BJ (cell line): Measurements from ENCODE around the gene SUMO4. TPM values are rescaled to one million over a fixed set of nuclear protein-coding genes. Genes with fewer than 3 reads are reported as not detected.

Source experiments
- polyA plus RNA-seq: library from polyadenylated mRNA; depleted of rRNA; stranded (reverse); fragments of >200 nt; gene quantifications from 2 replicates; pipeline ENCODE4 v1.2.3, GENCODE V29; 2011; rRNA removed

The SUMO4 gene
- polyA plus RNA-seq, 1 experiment, result not detected

Other genes starting within 250 kb of the SUMO4 start
- 23.9 and 41.0 TPM in 2 replicates for gene TAB2, start 82.5 kb upstream of the SUMO4 start, polyA plus RNA-seq
- 0.02 and 0.04 TPM in 2 replicates for gene ZC3H12D, start 84.8 kb downstream of the SUMO4 start, polyA plus RNA-seq
- 2.6 and 7.4 TPM in 2 replicates for gene PPIL4, start 145.8 kb downstream of the SUMO4 start, polyA plus RNA-seq
- 38.0 and 52.7 TPM in 2 replicates for gene GINM1, start 166.1 kb downstream of the SUMO4 start, polyA plus RNA-seq
- 15.6 and 26.9 TPM in 2 replicates for gene KATNA1, start 248.5 kb downstream of the SUMO4 start, polyA plus RNA-seq